Islet precursor cell (in vitro differentiated cells): Measurements from ENCODE around the gene TCEANC2.

Experiments
- DNase-seq: peaks from one replicate; pipeline ENCODE4 v3.0.0-alpha.2; 2018

The TCEANC2 gene

DNA sequence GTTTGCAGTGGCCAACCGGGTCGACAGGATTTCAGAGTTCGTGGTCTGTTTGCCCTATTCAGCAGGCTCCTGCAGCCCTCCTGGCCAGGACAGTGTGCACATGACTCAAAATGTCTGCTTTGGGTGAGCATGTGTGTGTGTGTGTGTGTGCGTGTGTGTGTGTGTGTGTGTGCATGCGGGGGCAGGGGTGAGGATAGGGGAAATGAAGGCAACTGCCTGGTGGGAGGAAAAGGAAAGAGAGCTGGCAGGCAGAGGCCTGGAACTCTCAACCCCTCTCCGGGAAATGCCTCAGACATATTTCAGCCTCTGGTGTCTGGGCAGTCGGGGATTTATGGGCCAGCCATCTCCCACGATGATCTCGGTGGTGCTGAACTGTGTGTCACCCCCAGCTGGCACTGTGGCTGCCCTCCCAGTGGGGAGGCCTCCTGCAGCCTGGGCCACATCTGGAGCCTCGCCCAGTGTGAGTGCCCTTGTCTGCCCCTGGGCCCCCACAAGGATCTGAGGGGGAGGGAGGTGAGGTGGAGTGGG, 84.2 kb downstream of the TCEANC2 start:
- DNase-seq = peak; percentile 87

GRCh38 chr1:54138994-54139393, 85.6 kb downstream of the TCEANC2 start:
- no peak for DNase-seq

DNA sequence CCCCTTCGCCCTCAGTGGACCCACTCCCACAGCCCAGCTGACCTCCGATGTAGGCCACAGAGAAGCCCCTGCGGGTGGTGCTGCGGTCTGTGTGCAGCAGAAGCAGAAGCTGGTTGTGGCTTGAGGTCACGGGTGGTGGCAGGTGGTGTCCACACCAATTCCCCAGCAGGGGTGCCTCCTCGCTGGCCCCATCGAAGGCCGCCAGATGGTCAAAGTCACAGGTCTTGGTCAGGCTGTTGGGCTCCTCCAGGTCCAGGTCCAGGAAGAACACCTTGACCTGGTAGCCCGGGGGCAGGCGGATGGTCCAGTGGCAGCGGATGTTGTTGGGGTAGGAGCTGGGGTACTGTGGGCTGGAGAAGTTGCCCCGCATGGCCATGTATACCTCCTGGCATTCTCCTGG, 86.3 kb downstream of the TCEANC2 start:
- peak; percentile 33 for DNase-seq

DNA sequence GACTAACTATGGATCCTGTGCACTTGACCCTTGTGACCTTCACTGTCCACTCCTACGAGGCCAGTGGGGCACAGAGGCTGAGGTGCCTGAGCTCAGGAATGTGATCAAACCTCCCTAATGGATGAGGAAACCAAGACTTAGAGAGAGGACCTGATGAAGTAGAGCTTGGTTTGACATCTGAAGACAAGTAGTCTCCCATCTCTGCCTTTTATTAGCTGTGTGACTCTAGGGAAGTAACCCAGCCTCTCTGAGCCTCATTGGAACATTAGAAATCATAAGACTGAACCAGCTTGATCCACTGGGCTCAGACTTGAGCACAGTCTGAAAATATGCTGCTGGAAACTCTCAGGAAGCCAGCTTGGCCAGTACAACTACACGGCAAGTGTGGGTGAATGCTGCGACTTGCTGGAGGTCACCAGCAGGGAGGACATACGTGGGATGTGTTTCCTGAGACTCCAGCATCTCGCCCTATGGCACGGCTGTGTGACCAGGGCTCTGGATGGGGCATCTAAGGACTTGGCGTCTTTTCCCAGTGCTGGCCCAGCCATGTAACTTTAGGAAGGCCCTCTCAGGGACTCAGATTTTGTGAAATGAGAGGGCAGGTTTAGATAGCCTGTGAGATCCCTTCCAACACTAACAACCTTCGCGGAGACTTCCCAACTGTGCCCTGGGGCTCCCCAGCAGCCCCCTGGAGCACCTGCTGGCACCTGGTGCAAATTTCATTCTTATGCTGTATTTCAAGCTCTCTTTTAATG, 88.9 kb downstream of the TCEANC2 start:
- DNase-seq = peak; percentile 39

DNA sequence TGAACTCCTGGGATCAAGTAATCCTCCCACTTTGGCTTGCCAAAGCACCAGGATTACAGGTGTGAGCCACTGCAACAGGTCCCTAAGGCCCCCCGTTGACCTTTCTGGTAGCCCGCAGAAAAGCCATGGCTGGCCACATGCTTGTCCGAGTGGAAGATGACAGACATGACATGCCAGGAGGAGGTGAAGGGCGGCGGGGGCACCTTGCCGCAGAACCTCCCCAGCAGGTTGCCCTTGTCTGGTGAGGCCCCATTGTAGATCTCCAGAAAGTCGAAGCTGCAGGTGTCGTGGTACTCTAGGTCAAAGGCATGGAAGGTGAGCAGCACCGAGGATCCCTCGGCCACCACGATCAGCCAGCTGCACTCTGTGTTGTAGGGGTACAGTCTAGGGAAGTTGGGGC, 91.0 kb downstream of the TCEANC2 start:
- DNase-seq = peak; percentile 38

DNA sequence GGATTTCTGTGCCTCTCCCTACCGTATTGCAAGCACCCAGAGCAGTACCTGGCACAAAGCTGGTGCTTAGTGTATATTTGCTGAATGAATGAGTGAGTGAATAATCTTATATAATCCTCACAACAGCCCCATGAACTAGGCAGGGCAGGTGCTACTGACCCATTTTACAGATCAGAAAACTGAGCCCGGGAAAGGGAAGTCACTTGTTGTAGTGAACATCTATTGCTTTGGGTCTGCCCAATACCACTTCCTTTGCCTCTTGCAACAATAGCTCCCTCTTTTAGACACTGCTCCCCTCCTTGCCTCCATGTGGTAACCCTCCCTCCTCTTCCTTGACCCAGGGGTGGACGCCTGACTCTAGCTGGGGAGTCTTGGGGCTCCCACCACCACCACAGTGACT, 96.3 kb downstream of the TCEANC2 start:
- DNase-seq = no peak

GRCh38 chr1:54151013-54151412, 97.6 kb downstream of the TCEANC2 start:
- peak; percentile 34 for DNase-seq

DNA sequence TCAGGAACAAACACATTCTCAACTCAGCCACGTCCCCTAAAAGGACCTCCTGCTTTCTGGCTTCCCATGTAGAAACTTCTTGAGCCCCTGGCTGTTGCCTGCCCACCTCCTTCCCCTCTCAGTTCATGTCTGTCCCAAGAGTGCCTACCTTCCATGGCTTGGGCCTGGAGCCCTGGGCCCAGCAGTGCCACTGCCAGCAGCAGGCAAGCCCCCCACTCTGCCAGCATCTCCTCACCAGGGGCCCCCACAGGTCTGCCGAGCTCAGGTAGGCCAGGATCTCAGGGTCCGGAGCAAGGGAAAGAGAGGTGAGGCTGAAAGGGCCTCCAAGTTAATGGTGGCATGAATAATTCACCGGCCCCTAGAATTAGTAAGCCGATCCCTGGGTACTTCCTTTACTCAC, 99.3 kb downstream of the TCEANC2 start, which contains the start of gene CDCP2:
Gene CDCP2, minus strand, starts transcription at position 305 of the 400 bp plus-strand sequence. Its CDS starts 78 bp downstream, at position 227.
- DNase-seq = peak; percentile 35

DNA sequence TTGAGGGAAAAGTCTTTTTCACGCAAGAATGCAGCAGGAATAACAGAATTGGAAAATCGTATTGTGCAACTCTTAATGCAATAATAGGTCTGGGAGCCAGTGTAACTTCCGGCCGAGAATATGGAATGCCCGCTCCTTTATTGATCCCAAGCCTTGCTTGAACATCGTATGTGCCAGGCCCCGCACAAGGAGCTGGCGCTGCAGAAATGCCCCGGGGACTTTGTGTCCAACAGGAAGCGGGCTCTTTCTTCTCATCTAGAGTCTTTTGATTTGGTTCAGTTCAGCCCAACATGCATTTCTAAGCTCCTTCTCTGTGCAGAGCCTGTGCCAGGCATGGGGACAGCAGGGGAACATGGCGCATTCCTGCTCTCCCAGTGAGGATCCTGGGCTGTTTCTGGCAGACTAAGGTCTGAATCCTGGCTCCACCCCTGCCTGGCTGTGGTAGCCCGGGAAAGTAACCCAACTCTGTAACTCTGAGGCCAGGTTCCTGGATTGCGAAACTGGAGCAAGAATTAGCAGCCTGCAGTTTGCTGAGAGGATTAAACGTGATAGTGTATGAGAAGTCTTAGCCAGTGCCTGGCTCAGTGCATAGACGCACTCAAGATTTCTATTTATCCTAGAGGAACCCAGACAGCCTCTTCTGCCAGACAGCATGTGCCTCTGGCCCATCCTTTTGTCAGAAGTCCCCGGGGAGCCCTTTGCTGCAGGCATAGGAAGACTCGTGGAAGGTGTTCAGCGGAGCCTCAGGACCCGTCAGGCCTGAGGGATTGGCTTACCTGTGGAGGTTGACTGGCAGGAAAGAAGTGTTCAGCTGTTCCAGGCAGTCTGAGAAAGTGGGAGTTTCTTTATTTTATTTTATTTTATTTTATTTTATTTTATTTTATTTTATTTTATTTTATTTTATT, 100.4 kb downstream of the TCEANC2 start:
- peak; percentile 78 for DNase-seq
